CD4-positive, alpha-beta T cell (primary cell): ENCODE data around the gene VAV2. TPM values are rescaled to one million over a fixed set of nuclear protein-coding genes. Genes with fewer than 3 reads are reported as not detected.

Experiments used
- ATAC-seq: fragments of 200-7000 bp; cut with Tn5 transposase; one replicate; pipeline ENCODE4 v1.10.0; 2022; ENCODE audit warnings: mild to moderate bottlenecking; ENCODE audit not compliant: poor library complexity
- CTCF ChIA-PET: fragments of 350-600 bp; sonication (Branson Sonifier 250); formaldehyde crosslinking; loops from one replicate; lab custom pipeline; 2021; ENCODE audit warnings: antibody characterized with exemption, inconsistent platforms; lab: Charles Lee
- POLR2A ChIA-PET: fragments of 350-600 bp; sonication (Branson Sonifier 250); formaldehyde crosslinking; loops from one replicate; lab custom pipeline; 2021; ENCODE audit warnings: antibody characterized with exemption, inconsistent platforms; lab: Charles Lee
- DNase-seq, 14 experiments: peaks; one replicate each; pipeline ENCODE4 v3.0.0-alpha.2; 2013 to 2020; ENCODE audit warnings: mixed read lengths in 2 of 14
- H3K27ac ChIP-seq, 2 donors: one replicate each; pipeline versions ENCODE4 v1.5.1 to v1.7.0; 2013; ENCODE audit warnings: low read length in 2 of 2, low read depth in 1 of 2, mild to moderate bottlenecking in 1 of 2
- H3K27me3 ChIP-seq, 2 experiments: 1 replicate in 1 of 2; 2 replicates in 1 of 2; pipeline versions ENCODE4 v1.6.1 to v1.7.0; 2013; ENCODE audit warnings: low read length in 2 of 2, control low read depth in 1 of 2, mild to moderate bottlenecking in 1 of 2, moderate library complexity in 1 of 2; ENCODE audit not compliant: insufficient read depth in 2 of 2, control insufficient read depth in 1 of 2
- H3K36me3 ChIP-seq: one replicate; pipeline ENCODE4 v1.6.1; 2013; ENCODE audit warnings: low read length, control low read depth; ENCODE audit not compliant: insufficient read depth
- H3K4me1 ChIP-seq: one replicate; pipeline ENCODE4 v1.6.1; 2013; ENCODE audit warnings: low read length, control low read depth; ENCODE audit not compliant: insufficient read depth
- H3K4me3 ChIP-seq: one replicate; pipeline ENCODE4 v1.5.1; 2013; ENCODE audit warnings: mild to moderate bottlenecking, low read length, moderate library complexity
- H3K9me3 ChIP-seq, 2 experiments: 1 replicate in 1 of 2; 2 replicates in 1 of 2; pipeline versions ENCODE4 v1.6.1 to v1.7.0; 2013; ENCODE audit warnings: low read length in 2 of 2, mild to moderate bottlenecking in 2 of 2, control low read depth in 1 of 2, moderate library complexity in 1 of 2; ENCODE audit not compliant: control insufficient read depth in 1 of 2, insufficient read depth in 1 of 2
- H3K27ac Mint-ChIP-seq: one replicate; pipeline ENCODE4 v1.8.0; 2020; ENCODE audit warnings: mixed read lengths
- H3K27me3 Mint-ChIP-seq: one replicate; pipeline ENCODE4 v1.8.0; 2021; ENCODE audit warnings: mixed read lengths
- H3K36me3 Mint-ChIP-seq: one replicate; pipeline ENCODE4 v1.8.0; 2021; ENCODE audit warnings: low read depth, mixed read lengths
- H3K4me1 Mint-ChIP-seq: one replicate; pipeline ENCODE4 v1.8.0; 2021; ENCODE audit warnings: low read depth, mixed read lengths
- H3K4me3 Mint-ChIP-seq: one replicate; pipeline ENCODE4 v1.8.0; 2020; ENCODE audit warnings: mild to moderate bottlenecking, mixed read lengths
- H3K9me3 Mint-ChIP-seq: one replicate; pipeline ENCODE4 v1.8.0; 2020; ENCODE audit warnings: mixed read lengths
- CTCF ChIP-seq: fragments of 200-600 bp; IDR thresholded peaks from one replicate; pipeline ENCODE4 v1.8.0; 2022; ENCODE audit warnings: antibody characterized with exemption, mild to moderate bottlenecking
- intact Hi-C, 2 experiments: fragments of 100-400 bp; cut with DNase I in 1 of 2; cut with micrococcal nuclease in 1 of 2; formaldehyde crosslinking; loops; one replicate each; pipeline versions ENCODE4 v1.15.1 to v1.9.0; 2023 to 2025; cut with DNase I, micrococcal nuclease
- total RNA-seq, 174 experiments: library from RNA in 2 of 174; stranded (reverse) in 2 of 174; gene quantifications; one replicate each; pipeline ENCODE4 v1.2.3 and lab custom pipeline; 2021 to 2026

VAV2 gene
- total RNA-seq, 2 experiments from 2014 or later: 1.6 to 1.7 TPM

GRCh38 chr9:133740911-133741310 lies 251.2 kb downstream of the VAV2 start:
- CTCF ChIA-PET: no interaction called here
- no peak for TF ChIP-seq CTCF
- Mint-ChIP-seq H3K27ac (no peak overlapping the region), H3K4me1 (peaks cover 9% of the 10 kb centered on the region), H3K27me3 (no peaks in the 10 kb centered on the region), H3K36me3 (no peaks in the 10 kb centered on the region), H3K4me3 (no peak overlapping the region), H3K9me3 (no peaks in the 10 kb centered on the region)
- no peaks in the 10 kb centered on the region for H3K36me3 ChIP-seq
- H3K4me3 ChIP-seq: no peak overlapping the region
- H3K27ac ChIP-seq: no peak overlapping the region
- POLR2A ChIA-PET: no interaction called here
- ATAC-seq (no peak), DNase-seq (no peak)
- intact Hi-C loops: no loop called here
- H3K9me3 ChIP-seq: no peaks in the 10 kb centered on the region
- H3K4me1 ChIP-seq: peaks cover 20% of the 10 kb centered on the region
- no peaks in the 10 kb centered on the region for H3K27me3 ChIP-seq

DNA sequence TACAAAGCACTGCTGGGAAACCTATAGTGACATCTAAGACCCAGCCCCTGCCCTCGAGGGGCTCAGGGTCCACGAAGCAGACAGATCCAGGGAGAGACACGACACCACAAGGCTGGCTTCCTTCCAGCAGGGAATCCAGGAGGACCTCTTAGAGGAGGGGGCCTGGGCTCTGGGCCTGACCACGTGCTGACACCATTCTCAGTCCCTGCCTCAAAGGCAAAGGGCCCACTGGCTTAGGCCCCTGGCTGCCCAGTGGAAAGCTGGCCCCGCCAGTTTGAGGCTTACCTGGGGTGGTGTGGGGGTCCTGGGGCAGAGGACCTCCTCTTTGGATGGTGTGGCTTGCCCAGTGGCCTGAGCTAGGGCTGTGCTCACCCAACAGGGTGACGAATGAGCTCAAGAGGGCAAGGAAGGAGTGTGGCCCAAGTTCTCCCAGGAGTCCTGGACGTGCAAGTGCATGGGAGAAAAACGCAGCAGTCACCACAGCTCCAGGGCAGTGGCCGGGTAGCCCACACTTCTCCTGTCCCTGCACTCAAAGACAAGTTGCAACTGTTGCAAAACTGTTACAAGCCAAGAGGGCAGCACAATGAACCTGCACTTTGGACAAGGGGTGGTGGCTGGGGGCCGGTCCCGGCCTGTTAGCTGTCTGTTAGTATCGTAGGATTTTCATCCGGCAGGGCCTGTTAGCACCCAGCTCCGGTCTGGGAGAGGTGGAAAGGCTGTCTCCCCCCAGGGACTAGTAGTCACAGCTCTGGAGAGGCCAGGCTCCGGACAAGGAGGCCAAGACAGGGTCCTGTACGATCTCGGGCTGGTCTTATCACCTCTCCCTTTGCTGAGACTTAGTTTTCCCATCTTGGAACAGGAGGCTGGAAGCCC lies 252.5 kb downstream of the VAV2 start:
- DNase-seq: no peak
- Mint-ChIP-seq H3K4me1 (peaks cover 9% of the 10 kb centered on the region), H3K9me3 (no peaks in the 10 kb centered on the region), H3K4me3 (no peak overlapping the region), H3K27me3 (no peaks in the 10 kb centered on the region), H3K36me3 (no peaks in the 10 kb centered on the region), H3K27ac (no peak overlapping the region)
- Histone ChIP-seq H3K4me1 (peaks cover 20% of the 10 kb centered on the region), H3K36me3 (no peaks in the 10 kb centered on the region), H3K9me3 (no peaks in the 10 kb centered on the region), H3K27me3 (no peaks in the 10 kb centered on the region), H3K4me3 (no peak overlapping the region), H3K27ac (no peak overlapping the region)
- intact Hi-C loops: no loop called here
- no peak for TF ChIP-seq CTCF
- POLR2A ChIA-PET: no interaction called here
- CTCF ChIA-PET: no interaction called here
- ATAC-seq: no peak

GRCh38 chr9:133738640-133739225 lies 253.4 kb downstream of the VAV2 start:
- Histone ChIP-seq H3K4me1 (peaks cover 20% of the 10 kb centered on the region), H3K27me3 (no peaks in the 10 kb centered on the region), H3K4me3 (peak overlapping the region; percentile 48), H3K36me3 (no peaks in the 10 kb centered on the region), H3K27ac (no peak overlapping the region), H3K9me3 (no peaks in the 10 kb centered on the region)
- H3K27me3 Mint-ChIP-seq: no peaks in the 10 kb centered on the region
- peak overlapping the region; percentile 42 for H3K4me3 Mint-ChIP-seq
- no peaks in the 10 kb centered on the region for H3K36me3 Mint-ChIP-seq
- TF ChIP-seq CTCF: no peak
- no peak overlapping the region for H3K27ac Mint-ChIP-seq
- no peaks in the 10 kb centered on the region for H3K9me3 Mint-ChIP-seq
- DNase-seq (no peak), ATAC-seq (no peak)
- peaks cover 9% of the 10 kb centered on the region for H3K4me1 Mint-ChIP-seq
- intact Hi-C loops: no loop called here
- ChIA-PET CTCF (no interaction called here), POLR2A (interaction anchor here (0.6 to 1.0 kb wide), 4 partner anchors 11 to 205 kb away, joined by 3 to 5 read pairs (median 4); no protein-coding TSS in a partner anchor)
